Frontal cortex (tissue), 4 donors: ENCODE data around the gene GJB3. TPM values are rescaled to one million over a fixed set of nuclear protein-coding genes. Genes with fewer than 3 reads are reported as not detected.
"Not testable (repeated sequence)": the region's sequence is repeated elsewhere in the genome, so short reads cannot be mapped to it uniquely, and the experiment has no call there.

Experiments used
- DNase-seq, 2 donors: peaks; one replicate each; pipeline ENCODE4 v3.0.0; 2012; ENCODE audit warnings: low spot score in 2 of 2
- FAIRE-seq: peaks from 2 replicates; lab custom pipeline; 2012; peaks lifted over from hg19 to GRCh38; lab: Jason Lieb, UNC
- total RNA-seq: library from RNA; depleted of rRNA; stranded (reverse); fragments of >200 nt; gene quantifications from one replicate; pipeline ENCODE4 v1.2.3, GENCODE V29; 2014
- donor health status: control.
- donor health status: control.
- donor health status: control.

The GJB3 gene
- total RNA-seq, 1 donor from 2014 or later, result not detected

DNA sequence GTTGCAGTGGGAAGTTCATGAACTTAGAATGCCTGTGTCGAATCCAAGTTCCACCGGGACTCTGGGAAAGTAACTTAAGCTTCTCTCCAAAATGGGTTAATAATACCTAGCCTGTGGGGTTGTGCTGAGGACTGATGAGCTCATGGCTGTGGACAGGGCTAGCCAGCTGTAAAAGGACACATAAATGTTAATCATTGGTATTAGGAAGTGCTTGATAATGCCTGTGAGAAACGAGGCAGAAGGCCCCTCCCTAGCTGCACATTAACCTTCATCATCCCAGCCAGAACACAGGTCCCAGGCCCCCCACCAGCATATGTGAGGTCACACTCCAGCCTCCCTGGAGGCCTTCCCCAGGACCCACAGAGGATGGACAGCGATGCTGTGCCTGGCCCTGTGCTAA lies 22.3 kb upstream of the GJB3 start:
- no peak for FAIRE-seq
- DNase-seq, result no peak

- FAIRE-seq, result no peak
- DNase-seq, result no peak
These were observed 21.3 kb upstream of the GJB3 start, which contains the start of gene GJB4 for GRCh38 chr1:34759503-34760357. Gene GJB4, plus strand, starts transcription at chr1:34759740. Its CDS starts 1,515 bp downstream, at chr1:34761255.

DNA sequence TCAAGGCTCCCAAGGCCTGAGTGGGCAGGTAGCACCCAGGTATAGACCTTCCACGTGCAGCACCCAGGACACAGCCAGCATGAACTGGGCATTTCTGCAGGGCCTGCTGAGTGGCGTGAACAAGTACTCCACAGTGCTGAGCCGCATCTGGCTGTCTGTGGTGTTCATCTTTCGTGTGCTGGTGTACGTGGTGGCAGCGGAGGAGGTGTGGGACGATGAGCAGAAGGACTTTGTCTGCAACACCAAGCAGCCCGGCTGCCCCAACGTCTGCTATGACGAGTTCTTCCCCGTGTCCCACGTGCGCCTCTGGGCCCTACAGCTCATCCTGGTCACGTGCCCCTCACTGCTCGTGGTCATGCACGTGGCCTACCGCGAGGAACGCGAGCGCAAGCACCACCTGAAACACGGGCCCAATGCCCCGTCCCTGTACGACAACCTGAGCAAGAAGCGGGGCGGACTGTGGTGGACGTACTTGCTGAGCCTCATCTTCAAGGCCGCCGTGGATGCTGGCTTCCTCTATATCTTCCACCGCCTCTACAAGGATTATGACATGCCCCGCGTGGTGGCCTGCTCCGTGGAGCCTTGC lies 19.7 kb upstream of the GJB3 start:
- FAIRE-seq (no peak), DNase-seq (no peak)

- FAIRE-seq (no peak), DNase-seq (no peak)
These were observed 19.2 kb upstream of the GJB3 start for GRCh38 chr1:34761776-34762307.

DNA sequence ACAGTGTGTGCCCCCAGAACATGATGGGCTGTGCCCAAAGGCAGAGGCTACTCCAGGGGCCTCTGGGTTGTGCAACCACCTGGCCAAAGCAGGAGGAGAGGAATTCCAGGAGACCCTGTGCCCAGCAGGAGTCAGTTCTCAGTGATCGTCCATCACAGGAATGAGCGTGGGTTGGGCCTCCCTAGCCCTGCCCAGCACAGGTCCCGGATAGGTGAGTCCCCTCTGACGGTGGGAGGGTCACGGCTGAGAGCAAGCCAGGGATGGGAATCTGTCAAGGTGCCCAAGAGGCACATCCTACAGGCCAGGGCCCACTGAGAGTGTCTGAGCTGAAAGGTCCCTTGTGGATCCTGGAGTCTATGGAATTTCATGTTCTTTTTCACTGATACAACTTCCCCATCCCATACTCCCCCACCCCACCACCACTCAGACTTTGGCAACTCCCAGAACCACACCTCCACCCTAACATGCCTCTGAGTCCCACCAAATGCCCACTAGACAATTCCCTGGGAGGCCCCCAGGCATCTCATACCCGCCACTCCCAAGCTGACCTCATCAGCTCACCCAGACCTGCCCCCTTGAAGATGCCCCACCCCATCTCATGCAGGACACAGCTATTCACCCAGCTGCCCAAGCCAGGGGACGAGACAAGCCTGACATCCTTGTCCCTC lies 18.4 kb upstream of the GJB3 start:
- no peak for FAIRE-seq
- no peak for DNase-seq

GRCh38 chr1:34763142-34763781 lies 17.8 kb upstream of the GJB3 start:
- no peak for DNase-seq
- no peak for FAIRE-seq

- DNase-seq (no peak), FAIRE-seq (no peak)
These were observed 12.2 kb upstream of the GJB3 start for GRCh38 chr1:34768856-34769255.

DNA sequence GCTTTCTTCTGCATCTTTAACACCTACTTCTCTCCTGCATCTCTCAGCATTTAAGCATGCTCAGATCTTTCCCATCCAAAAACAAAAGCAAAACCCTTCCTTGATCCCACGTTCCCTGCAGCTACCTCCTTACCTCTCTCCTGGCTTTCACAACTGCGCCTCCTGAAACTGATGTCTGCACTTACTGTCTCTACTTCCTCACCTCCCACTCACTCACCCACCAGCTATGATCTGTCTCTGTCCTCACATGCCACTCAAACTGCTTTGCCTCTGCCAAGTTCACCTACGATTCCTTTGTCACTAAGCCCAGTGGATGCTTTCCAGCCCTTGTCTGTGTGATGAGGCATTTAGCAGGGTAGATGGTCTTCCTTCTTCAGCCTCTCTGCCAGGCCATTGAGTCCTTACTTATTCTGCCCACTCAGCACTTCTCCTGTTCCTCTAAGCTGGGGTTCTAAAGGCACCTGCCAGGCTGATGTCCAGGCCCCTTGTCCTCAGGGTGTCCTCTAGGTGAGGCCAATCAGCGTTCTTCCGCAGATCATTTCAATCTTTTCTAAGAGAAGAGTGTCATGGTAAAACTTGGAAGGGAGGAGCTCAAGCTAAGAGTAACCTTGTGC lies 10.0 kb upstream of the GJB3 start:
- DNase-seq (no peak), FAIRE-seq (no peak)

DNA sequence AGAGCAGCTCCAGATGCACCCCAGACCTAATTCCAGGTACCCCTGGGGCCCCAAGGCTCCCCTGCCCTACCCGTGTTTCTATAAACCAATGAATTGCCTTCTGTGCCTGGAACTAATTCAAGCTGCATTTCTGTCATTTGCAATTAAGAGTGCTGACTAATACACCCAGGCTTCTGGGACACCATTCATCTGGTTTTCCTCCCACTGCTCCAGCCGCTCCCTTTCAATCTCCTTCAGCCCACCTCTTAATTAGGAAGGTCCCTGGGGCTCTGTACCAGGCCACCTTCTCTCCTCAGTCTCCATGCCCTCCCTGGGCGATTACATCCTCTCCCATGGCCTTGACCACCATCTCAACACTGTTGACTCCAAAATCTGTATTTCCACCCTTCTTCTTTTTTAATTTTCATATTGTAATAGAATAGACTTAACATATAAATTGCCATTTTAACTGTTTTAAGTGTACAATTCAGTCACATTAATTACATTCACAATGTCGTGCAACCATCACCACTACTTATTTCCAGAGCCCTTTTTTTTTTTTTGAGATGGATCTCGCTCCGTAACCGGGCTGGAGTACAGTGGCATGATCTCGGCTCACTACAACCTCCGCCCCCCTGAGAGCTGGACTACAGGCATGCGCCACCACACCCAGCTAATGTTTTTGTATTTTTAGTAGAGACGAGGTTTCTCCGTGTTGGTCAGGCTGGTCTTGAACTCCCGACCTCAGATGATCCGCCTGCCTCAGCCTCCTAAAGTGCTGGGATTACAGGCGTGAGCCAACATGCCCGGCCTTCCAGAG lies 9.2 kb upstream of the GJB3 start:
- FAIRE-seq (no peak), DNase-seq (no peak)

- FAIRE-seq, DNase-seq: not testable (repeated sequence)
These were observed 7.9 kb upstream of the GJB3 start for GRCh38 chr1:34773114-34773513.

GRCh38 chr1:34774957-34775356 lies 6.1 kb upstream of the GJB3 start:
- no peak for DNase-seq
- FAIRE-seq, result no peak

- no peak for FAIRE-seq
These were observed 4.1 kb upstream of the GJB3 start for GRCh38 chr1:34776911-34777310.

GRCh38 chr1:34777519-34778321 lies 3.3 kb upstream of the GJB3 start:
- FAIRE-seq (no peak), DNase-seq (no peak)

More at GRCh38 chr1:34776911-34777310, 4.1 kb upstream of the GJB3 start:
- no peak for DNase-seq

- FAIRE-seq, result no peak
These were observed 2.6 kb upstream of the GJB3 start for GRCh38 chr1:34778381-34778780.

GRCh38 chr1:34779005-34779404 lies 2.0 kb upstream of the GJB3 start:
- FAIRE-seq, result no peak

More at GRCh38 chr1:34778381-34778780, 2.6 kb upstream of the GJB3 start:
- no peak for DNase-seq

DNA sequence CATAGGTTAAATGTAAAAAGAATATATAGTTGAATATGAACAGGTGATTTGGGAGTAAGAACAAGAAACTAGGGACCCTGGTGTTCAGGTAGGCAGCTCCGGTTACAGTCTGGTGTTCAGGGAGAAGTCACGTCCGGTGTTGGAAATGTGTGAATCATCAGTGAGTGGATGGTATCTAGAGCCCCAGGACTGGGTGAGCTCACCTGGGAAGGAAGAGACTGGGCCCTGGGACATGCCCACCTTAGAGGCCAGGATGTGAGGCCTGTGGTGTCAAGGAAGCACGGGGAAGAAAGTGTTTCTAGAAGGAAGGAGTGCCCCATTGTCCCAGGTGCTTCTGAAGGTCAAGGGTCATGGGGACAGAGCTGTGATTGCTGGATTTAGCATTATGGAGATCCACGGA lies 1.5 kb upstream of the GJB3 start:
- DNase-seq, result no peak
- FAIRE-seq, result no peak

More at GRCh38 chr1:34779005-34779404, 2.0 kb upstream of the GJB3 start:
- DNase-seq, result no peak

DNA sequence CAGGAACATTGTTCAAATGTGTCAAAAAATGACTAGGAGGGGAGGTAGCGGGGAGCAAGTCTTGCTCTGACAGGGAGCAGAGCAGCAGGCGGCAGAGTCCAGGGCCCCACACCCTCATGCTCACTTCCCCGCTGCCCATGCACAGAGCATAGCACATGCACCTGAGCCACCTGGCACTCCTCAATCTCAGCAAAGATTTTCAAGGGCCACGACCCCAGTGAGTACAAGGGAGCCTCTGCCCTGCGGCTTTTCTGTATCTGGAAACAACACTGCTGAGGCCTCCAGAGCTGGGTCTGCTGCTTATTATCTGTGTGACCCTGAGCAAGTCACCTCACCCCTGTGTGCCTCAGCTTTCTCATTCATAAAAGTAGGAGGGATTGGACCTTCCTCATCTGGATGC lies 1.1 kb upstream of the GJB3 start:
- FAIRE-seq (no peak), DNase-seq (no peak)

GRCh38 chr1:34780528-34780927 lies 486 bp upstream of the GJB3 start:
- FAIRE-seq, result no peak
- no peak for DNase-seq
